T-cell (primary cell): ENCODE results near the gene ZBED1. TPM values are rescaled to one million over a fixed set of nuclear protein-coding genes. Genes with fewer than 3 reads are reported as not detected.
A peak's percentile ranks its signal among the peaks of the same experiment; 100 is the strongest.
"Not testable (repeated sequence)": the region's sequence is repeated elsewhere in the genome, so short reads cannot be mapped to it uniquely, and the experiment has no call there.

Source experiments
- ATAC-seq, 4 experiments: fragments of 200-7000 bp in 3 of 4; fragments of 150-1000 bp in 1 of 4; cut with Tn5 transposase; replicated peaks in 1 of 4; 1 replicate in 3 of 4; 2 replicates in 1 of 4; pipeline ENCODE4 v1.10.0; 2021; ENCODE audit warnings: moderate library complexity in 3 of 4, mild to moderate bottlenecking in 2 of 4, moderate number of reproducible peaks in 1 of 4
- CTCF ChIA-PET, 2 donors: fragments of 300-600 bp; sonication (Branson Sonifier 250); formaldehyde crosslinking; loops; one replicate each; lab custom pipeline; 2022; ENCODE audit warnings: antibody characterized with exemption in 2 of 2; lab: Charles Lee
- POLR2A ChIA-PET, 2 donors: fragments of 300-600 bp; sonication (Branson Sonifier 250); formaldehyde crosslinking; loops; one replicate each; lab custom pipeline; 2022; ENCODE audit warnings: antibody characterized with exemption in 2 of 2; lab: Charles Lee
- DNase-seq, 35 experiments: peaks; one replicate each; pipeline versions ENCODE4 v3.0.0 to v3.0.0-alpha.2; 2013 to 2023
- H3K27ac ChIP-seq: one replicate; pipeline ENCODE4 v1.5.1; 2013; ENCODE audit warnings: low read length
- H3K27me3 ChIP-seq, 2 experiments: replicated peaks in 1 of 2; 1 replicate in 1 of 2; 2 replicates in 1 of 2; pipeline versions ENCODE4 v1.6.1 to v1.7.0; 2013; ENCODE audit warnings: low read length in 1 of 2, mixed read lengths in 1 of 2; ENCODE audit not compliant: control insufficient read depth in 2 of 2, insufficient read depth in 2 of 2; ENCODE audit errors: extremely low read depth in 1 of 2
- H3K36me3 ChIP-seq, 2 donors: 1 replicate in 1 of 2; 2 replicates in 1 of 2; pipeline versions ENCODE4 v1.6.1 to v1.7.0; 2013; ENCODE audit warnings: low read length in 1 of 2; ENCODE audit not compliant: control insufficient read depth in 2 of 2, insufficient read depth in 1 of 2; ENCODE audit errors: extremely low read depth in 1 of 2
- H3K4me1 ChIP-seq, 2 experiments: 1 replicate in 1 of 2; 2 replicates in 1 of 2; pipeline versions ENCODE4 v1.6.1 to v1.7.0; 2013; ENCODE audit warnings: low read length in 2 of 2, mixed read lengths in 1 of 2; ENCODE audit not compliant: insufficient read depth in 2 of 2, control insufficient read depth in 1 of 2; ENCODE audit errors: extremely low read depth in 1 of 2
- H3K4me3 ChIP-seq, 2 donors: 1 replicate in 1 of 2; 2 replicates in 1 of 2; pipeline versions ENCODE4 v1.5.1 to v1.7.0; 2013; ENCODE audit warnings: mild to moderate bottlenecking in 2 of 2, low read length in 1 of 2, moderate library complexity in 1 of 2; ENCODE audit not compliant: control insufficient read depth in 1 of 2; ENCODE audit errors: extremely low read depth in 1 of 2
- H3K9me3 ChIP-seq: 2 replicates; pipeline ENCODE4 v1.7.0; 2013
- H3K27ac Mint-ChIP-seq, 2 donors: one replicate each; pipeline ENCODE4 v1.8.0; 2020 to 2021; ENCODE audit warnings: mild to moderate bottlenecking in 2 of 2, mixed read lengths in 2 of 2
- H3K27me3 Mint-ChIP-seq, 2 donors: one replicate each; pipeline ENCODE4 v1.8.0; 2021 to 2022; ENCODE audit warnings: mixed read lengths in 2 of 2
- H3K36me3 Mint-ChIP-seq: one replicate; pipeline ENCODE4 v1.8.0; 2021; ENCODE audit warnings: mixed read lengths
- H3K4me1 Mint-ChIP-seq, 3 donors: one replicate each; pipeline ENCODE4 v1.8.0; 2020 to 2022; ENCODE audit warnings: mixed read lengths in 3 of 3, mild to moderate bottlenecking in 1 of 3
- H3K4me3 Mint-ChIP-seq, 3 donors: one replicate each; pipeline ENCODE4 v1.8.0; 2020 to 2022; ENCODE audit warnings: mild to moderate bottlenecking in 3 of 3, mixed read lengths in 3 of 3, moderate library complexity in 3 of 3
- H3K9me3 Mint-ChIP-seq, 3 donors: one replicate each; pipeline ENCODE4 v1.8.0; 2020 to 2022; ENCODE audit warnings: mixed read lengths in 3 of 3
- WGBS: methylation state at CpG from one replicate; pipeline ENCODE4 v1.1.5; 2013; ENCODE audit warnings: missing lambda C conversion rate; ENCODE audit not compliant: insufficient coverage; 5-methylcytosine and 5-hydroxymethylcytosine counted together
- total RNA-seq, 35 experiments: library from RNA in 6 of 35; stranded (reverse) in 6 of 35; fragments of 120-200 nt in 1 of 35; gene quantifications; one replicate each; pipeline versions ENCODE4 v1.2.1 to v1.2.4 and lab custom pipeline; 2013 to 2026

ZBED1 gene
- total RNA-seq, 5 donors from 2014 or later (not counting 1 experiment from before 2014, with no cell fraction given): 17.7 to 42.6 (median 31.2) TPM

DNA sequence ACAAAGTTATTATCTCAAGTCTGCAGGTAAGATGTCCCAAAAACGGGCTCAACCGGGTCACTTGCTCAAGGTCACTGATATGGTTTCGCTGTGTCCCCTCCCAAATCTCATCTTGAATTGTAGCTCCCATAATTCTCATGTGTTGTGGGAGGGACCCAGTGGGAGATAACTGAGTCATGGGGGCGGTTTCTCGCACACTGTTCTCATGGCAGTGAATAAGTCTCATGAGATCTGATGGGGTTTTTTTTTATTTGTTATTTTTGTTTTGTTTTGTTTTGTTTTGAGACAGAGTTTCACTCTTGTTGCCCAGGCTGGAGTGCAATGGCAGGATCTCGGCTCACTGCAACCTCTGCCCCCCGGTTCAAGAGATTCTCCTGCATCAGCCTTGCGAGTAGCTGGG, 4.6 kb upstream of the ZBED1 start:
- DNase-seq, H3K4me3 Mint-ChIP-seq, H3K9me3 Mint-ChIP-seq, H3K27me3 ChIP-seq, H3K27ac ChIP-seq, H3K4me3 ChIP-seq, H3K4me1 Mint-ChIP-seq, CTCF ChIA-PET, POLR2A ChIA-PET, H3K27me3 Mint-ChIP-seq, H3K9me3 ChIP-seq, ATAC-seq, H3K36me3 Mint-ChIP-seq, H3K36me3 ChIP-seq, H3K4me1 ChIP-seq, H3K27ac Mint-ChIP-seq: not testable (repeated sequence)
- 100% methylated on average over 1 of the region's 8 CpGs for WGBS

DNA sequence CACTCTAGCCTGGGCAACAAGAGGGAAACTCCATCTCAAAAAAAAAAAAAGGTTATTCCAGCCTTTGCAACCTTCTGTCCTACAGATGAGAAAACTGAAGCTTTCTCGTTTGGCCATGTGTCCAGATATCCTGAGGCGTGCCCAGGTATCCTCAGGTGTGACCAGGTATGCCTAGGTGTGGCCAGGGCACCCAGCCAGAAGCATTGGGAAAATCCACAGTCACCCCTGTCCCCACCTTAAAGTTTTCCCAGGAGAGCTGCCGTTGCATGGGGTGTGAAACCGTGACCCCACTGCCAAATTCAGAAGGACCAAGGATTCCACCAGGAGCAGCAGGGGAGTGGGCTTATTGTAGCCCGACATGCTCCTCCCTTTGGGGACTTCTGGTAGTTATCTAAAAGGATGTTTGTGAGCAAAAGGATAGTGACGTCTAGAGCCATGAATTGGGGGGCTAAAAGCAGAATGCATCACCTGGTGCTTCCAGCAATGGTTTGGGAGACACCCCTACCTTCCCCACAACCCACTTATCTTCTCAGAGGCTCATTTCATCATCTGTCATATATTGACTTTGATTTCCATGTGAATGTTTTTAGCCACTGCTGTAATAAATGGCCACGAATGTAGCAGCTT, 4.0 kb upstream of the ZBED1 start:
- Mint-ChIP-seq H3K27me3 (no peaks in the 10 kb centered on the region), H3K4me1 (peaks cover 0 to 6% (median 3%) of the 10 kb centered on the region in 3 donors), H3K27ac (no peak overlapping the region), H3K9me3 (no peaks in the 10 kb centered on the region), H3K4me3 (no peak overlapping the region), H3K36me3 (no peaks in the 10 kb centered on the region)
- H3K27ac ChIP-seq: no peak overlapping the region
- peaks cover 2 to 14% of the 10 kb centered on the region in 2 experiments for H3K4me1 ChIP-seq
- CTCF ChIA-PET: no interaction called here
- no peak for ATAC-seq
- H3K27me3 ChIP-seq: no peaks in the 10 kb centered on the region
- no peak overlapping the region for H3K4me3 ChIP-seq
- no peak for DNase-seq
- POLR2A ChIA-PET: no interaction called here
- 90% methylated on average over 4 of the region's 7 CpGs for WGBS
- no peaks in the 10 kb centered on the region for H3K36me3 ChIP-seq
- H3K9me3 ChIP-seq: no peaks in the 10 kb centered on the region

DNA sequence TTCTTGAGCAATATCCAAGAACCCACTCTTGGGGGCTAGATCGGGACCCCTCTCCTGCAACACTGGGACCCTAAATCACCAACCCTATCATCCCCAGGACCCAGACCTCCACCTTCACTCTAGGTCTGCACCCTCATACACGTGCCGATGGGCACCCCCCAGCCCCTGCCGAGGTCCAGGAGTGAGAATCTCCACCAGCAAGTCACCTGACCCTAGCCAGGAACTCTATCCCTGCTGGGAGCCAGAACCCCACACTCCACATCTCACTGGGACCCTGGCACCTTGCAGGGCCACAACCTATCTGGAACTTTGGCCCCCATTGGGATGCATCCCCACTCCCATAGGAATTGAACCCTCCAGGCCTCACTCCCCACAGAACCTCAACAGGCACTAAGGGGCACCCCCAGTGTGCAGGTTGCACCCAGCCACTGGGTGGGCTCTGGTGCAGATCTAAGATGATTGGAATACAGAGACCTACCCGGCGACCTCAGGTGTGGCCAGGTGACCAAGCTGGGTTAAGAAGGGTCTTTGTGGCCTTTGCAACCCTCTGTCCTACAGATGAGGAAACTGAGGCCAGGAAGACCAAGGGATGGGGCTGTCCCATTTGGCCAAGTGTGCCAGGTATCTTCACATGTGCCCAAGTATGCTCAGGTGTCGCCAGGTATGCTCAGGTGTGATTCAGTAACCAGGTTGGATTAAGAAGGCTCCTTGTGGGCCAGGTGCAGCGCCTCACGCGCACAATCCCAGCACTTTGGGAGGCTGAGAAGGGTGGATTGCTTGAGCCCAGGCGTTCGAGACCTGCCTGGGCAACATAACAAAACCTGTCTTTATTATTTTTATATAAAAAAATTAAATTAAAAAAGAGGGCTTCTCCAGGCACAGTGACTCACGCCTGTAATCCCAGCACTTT, 3.1 kb upstream of the ZBED1 start:
- Mint-ChIP-seq H3K9me3 (no peaks in the 10 kb centered on the region), H3K27me3 (no peaks in the 10 kb centered on the region), H3K36me3 (no peaks in the 10 kb centered on the region), H3K4me3 (peak overlapping the region in 2 of 3 donors; percentile 39 to 75), H3K27ac (no peak overlapping the region), H3K4me1 (peaks cover 9 to 14% (median 13%) of the 10 kb centered on the region in 3 donors)
- no peak for DNase-seq
- Histone ChIP-seq H3K27me3 (no peaks in the 10 kb centered on the region), H3K4me3 (no peak overlapping the region), H3K36me3 (no peaks in the 10 kb centered on the region), H3K4me1 (peaks cover 4 to 23% of the 10 kb centered on the region in 2 experiments), H3K27ac (no peak overlapping the region), H3K9me3 (no peaks in the 10 kb centered on the region)
- 90% methylated on average over 6 of the region's 13 CpGs for WGBS
- CTCF ChIA-PET: no interaction called here
- ATAC-seq: no peak
- POLR2A ChIA-PET: no interaction called here

- ATAC-seq: no peak
- Mint-ChIP-seq H3K36me3 (no peaks in the 10 kb centered on the region), H3K27me3 (no peaks in the 10 kb centered on the region), H3K27ac (peak overlapping the region in 1 of 2 donors; percentile 19), H3K4me3 (peak overlapping the region in 2 of 3 donors; percentile 59 to 75), H3K4me1 (peaks cover 19 to 24% (median 22%) of the 10 kb centered on the region in 3 donors), H3K9me3 (no peaks in the 10 kb centered on the region)
- H3K9me3 ChIP-seq: no peaks in the 10 kb centered on the region
- H3K4me1 ChIP-seq: peaks cover 6 to 30% of the 10 kb centered on the region in 2 experiments
- peak in 1 of 35 experiments; percentile 23 for DNase-seq
- ChIA-PET CTCF (no interaction called here), POLR2A (no interaction called here)
- no peak overlapping the region for H3K4me3 ChIP-seq
- H3K36me3 ChIP-seq: no peaks in the 10 kb centered on the region
- no peaks in the 10 kb centered on the region for H3K27me3 ChIP-seq
- H3K27ac ChIP-seq: no peak overlapping the region
- 83% methylated on average over 7 of the region's 19 CpGs for WGBS
These were observed 2.1 kb upstream of the ZBED1 start for GRCh38 chrX:2502668-2503519.

GRCh38 chrX:2502120-2502667, 1.4 kb upstream of the ZBED1 start:
- CTCF ChIA-PET: no interaction called here
- Histone ChIP-seq H3K27me3 (no peaks in the 10 kb centered on the region), H3K27ac (no peak overlapping the region), H3K36me3 (no peaks in the 10 kb centered on the region), H3K4me1 (peaks cover 6 to 30% of the 10 kb centered on the region in 2 experiments), H3K9me3 (no peaks in the 10 kb centered on the region), H3K4me3 (no peak overlapping the region)
- Mint-ChIP-seq H3K4me1 (peaks cover 25 to 29% (median 27%) of the 10 kb centered on the region in 3 donors), H3K36me3 (no peaks in the 10 kb centered on the region), H3K4me3 (peak overlapping the region; percentile 59 to 75 (median 71)), H3K27ac (peak overlapping the region; percentile 36 to 71), H3K9me3 (no peaks in the 10 kb centered on the region), H3K27me3 (no peaks in the 10 kb centered on the region)
- no peak for DNase-seq
- no peak for ATAC-seq
- POLR2A ChIA-PET: no interaction called here
- 67% methylated on average over 5 of the region's 5 CpGs for WGBS
